ENCODE measurements around the gene ABCD3.
A peak's percentile ranks its signal among the peaks of the same experiment; 100 is the strongest.
"Not testable (repeated sequence)": the region's sequence is repeated elsewhere in the genome, so short reads cannot be mapped to it uniquely, and the experiment has no call there.

Gene ABCD3

DNA sequence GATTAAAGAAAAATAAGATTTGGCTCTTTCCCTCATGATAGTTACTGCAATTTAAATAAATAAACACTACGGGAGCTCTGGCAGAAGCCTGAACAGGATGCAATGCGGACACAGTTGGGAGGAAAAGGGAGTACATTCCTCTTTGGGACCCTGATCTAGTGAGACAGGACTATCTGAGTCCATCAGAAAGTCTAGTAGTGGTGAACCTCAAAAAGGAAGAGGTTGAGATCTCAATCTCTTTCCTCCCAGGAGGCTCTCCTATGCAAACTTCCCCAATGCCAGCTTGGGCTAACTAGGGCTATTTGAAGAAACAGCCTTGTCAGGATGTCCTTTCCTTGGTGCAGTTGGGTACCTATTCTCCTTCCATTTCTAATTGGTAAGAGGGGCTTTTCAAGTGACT lies 4.9 kb upstream of the ABCD3 start:
- DNase-seq, result no peak

DNA sequence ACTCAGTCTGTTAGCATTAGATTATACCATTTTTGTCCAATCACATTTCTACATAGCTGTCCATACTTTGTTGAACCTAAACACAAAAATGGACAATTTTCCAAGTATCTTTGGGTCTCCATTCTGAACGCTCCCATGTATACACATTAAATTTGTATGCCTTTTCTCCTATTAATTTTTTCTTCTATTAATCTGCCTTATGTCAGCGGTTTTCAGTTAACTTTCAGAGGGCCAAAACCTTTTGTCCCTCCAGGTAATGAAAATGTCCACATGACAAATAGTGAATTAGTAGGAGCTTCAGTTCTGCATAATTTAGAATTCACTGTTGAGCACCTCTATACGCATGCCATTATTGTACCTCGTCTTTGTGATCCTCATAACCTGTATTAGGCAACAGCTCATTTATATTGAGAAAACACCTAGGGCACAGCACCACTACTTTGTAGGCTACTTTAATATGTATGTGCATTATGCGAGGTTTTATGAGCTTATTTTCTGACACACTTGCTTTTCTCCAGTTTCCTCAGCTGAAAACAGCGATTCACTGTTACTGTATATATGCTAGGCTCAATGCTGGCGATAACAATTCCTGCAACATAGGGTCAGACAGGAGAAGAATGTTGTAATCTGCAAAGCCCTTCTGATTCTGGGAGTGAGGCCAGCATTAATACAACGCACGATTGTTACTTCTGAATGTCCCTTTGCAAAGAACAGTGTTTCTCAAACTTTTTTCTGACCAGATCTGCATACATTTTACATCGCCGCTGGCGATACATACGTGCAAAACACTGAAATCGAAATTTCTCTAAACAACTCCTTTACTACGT lies 1.1 kb upstream of the ABCD3 start:
- DNase-seq, result peak in 45 of 58 donors; percentile 1 to 89 (median 37)

- DNase-seq, result no peak
Measured at GRCh38 chr1:94417728-94417977, 536 bp upstream of the ABCD3 start.

GRCh38 chr1:94418664-94419655 lies 771 bp downstream of the ABCD3 start:
- DNase-seq, result peak in 43 of 58 donors; percentile 5 to 71 (median 44)

DNA sequence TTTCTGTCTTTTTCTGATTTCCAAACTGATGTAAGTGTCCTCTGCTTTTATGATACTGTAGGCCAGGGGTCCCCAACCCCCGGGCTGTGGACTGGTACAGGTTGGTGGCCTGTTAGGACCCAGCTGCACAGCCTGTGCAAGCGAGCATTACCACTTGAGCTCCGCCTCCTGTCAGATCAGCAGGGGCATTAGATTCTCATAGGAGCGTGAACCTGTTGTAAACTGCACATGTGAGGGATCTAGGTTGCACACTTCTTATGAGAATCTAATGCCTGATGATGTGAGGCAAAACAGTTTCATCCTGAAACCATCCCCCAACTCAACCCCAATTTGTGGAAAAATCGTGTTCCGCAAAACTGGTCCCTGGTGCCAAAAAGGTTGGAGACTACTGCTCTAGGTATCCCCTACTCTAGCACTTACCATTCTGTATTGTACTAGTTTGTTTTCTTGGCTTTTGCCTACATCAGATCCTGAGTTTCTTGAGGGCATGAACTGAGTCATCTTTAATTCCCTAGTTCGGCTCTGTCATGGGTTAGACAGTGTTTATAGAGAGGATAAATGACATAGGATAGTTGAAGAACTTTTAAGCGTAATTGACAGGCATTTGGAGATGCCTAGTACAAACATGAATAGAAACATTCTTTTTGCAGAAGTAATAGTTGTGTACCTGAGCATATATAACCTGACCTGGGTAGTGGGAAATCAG lies 4.1 kb downstream of the ABCD3 start:
- no peak for DNase-seq

DNA sequence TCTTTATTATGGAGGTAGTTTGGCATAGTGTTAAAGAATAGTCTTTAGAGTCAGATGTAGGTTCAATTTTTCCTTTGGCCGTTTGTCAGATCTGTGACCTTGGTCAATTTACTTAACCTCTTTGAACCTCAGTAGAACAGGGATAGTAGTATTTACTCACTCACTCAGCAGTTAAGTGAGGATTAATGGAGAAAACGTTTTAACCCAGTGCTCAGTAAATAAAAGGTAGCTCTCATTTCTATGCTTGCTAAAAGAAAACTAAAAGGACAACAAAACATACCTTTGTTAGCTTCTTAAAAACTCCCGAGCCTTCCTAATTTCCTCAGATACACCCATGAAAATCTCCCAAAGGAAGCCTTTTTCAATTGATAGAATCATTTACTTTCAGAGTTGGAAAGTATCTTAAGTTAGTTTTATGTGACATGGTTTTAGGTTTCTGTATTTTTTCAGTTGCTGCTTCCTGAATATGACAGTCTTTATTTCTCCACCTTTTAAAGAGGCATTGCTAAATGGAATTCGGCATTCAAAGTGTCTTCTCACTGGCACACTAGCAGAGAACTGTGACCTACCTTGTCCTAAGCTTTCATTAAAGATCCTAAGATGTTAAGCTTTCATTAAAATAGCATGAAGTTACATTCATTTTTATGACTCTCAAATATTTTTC lies 7.8 kb downstream of the ABCD3 start:
- DNase-seq, result no peak

GRCh38 chr1:94426485-94426870 lies 8.3 kb downstream of the ABCD3 start:
- DNase-seq, result not testable (repeated sequence)

- no peak for DNase-seq
Measured at GRCh38 chr1:94428441-94428840, 10.3 kb downstream of the ABCD3 start.

DNA sequence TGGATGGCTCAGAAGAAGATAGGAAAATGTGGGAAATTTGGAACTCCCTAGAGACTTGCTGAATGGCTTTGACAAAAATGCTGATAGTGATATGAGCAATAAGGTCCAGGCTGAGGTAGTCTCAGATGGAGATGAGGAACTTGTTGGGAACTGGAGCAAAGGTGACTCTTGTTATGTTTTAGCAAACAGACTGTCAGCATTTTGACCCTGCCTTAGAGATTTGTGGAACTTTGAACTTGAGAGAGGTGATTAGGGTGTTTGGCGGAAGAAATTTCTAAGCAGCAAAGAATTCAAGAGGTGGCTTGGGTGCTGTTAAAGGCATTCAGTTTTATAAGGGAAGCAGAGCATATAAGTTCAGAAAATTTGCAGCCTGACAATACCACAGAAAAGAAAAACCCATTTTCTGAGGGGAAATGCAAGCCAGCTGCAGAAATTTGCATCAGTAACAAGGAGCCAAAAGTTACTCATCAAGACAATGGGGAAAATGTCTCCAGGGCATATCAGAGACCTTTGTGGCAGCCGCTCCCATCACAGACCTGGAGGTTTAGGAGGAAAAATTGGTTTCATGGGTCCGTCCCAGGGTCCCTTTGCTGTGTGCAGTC lies 10.8 kb downstream of the ABCD3 start:
- not testable (repeated sequence) for DNase-seq

DNA sequence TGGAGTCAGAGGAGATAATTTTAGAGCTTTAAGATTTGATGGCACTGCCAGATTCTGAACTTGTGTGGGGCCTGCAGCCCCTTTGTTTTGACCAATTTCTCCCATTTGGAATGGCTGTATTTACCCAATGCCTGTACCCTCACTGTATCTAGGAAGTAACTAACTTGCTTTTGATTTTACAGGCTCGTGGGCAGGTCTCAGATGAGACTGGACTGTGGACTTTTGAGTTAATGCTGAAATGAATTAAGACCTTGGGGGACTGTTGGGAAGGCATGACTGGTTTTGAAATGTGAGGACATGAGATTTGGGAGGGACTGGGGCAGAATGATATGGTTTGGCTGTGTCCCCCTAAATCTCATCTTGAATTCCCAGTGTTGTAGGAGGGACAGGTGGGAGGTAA lies 11.9 kb downstream of the ABCD3 start:
- DNase-seq, result not testable (repeated sequence)

DNA sequence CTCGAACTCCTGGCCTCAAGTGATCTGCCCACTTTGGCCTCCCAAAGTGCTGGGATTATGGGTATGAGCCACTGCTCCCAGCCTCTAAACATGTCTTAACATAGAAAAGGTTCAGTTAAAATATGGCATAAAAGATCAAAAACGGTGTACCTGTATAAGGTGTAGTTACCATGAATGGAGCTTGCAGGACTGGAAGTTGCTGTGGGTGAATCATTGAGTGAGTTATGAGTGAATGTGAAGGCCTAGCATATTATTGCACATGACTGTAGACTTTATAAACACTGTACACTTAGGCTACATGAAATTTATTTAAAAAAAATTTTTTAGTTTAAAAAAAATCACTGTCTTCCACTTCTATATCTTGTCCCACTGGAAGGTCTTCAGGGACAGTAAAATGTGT lies 15.7 kb downstream of the ABCD3 start:
- no peak for DNase-seq

- DNase-seq, result no peak
Measured at GRCh38 chr1:94434365-94435045, 16.3 kb downstream of the ABCD3 start.

GRCh38 chr1:94438692-94439276 lies 20.6 kb downstream of the ABCD3 start:
- DNase-seq, result no peak

- no peak for DNase-seq
Measured at GRCh38 chr1:94440088-94440487, 21.9 kb downstream of the ABCD3 start.

GRCh38 chr1:94443067-94443466 lies 24.9 kb downstream of the ABCD3 start:
- DNase-seq, result not testable (repeated sequence)

DNA sequence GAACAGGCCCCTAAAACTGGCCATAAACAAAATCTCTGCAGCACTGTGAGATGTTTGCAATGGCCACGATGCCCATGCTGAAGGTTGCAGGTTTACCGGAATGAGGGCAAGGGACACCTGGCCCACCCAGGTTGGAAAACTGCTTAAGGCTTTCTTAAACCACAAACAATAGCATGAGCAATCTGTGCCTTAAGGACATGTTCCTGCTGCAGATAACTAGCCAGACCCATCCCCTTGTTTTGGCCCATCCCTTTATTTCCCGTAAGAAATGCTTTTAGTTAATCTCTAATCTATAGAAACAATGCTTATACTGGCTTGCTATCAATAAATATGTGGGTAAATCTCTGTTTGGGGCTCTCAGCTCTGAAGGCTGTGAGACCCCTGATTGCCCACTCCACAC lies 26.6 kb downstream of the ABCD3 start:
- not testable (repeated sequence) for DNase-seq

DNA sequence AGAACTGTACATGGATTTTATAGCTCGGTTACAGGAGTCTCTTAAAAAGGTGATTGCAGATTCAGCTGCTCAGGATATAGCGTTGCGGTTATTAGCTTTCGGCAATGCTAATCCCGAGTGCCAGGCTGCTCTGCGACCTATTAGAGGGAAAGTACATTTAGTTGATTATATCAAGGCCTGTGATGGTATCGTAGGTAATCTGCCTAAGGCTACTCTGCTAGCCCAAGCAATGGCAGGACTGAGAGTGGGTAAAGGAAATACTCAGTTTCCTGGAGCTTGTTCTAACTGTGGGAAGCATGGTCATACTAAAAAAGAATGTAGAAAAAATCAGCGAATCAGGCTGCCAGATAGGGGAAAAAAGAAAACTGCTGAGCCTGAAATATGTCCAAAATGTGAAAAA lies 27.5 kb downstream of the ABCD3 start:
- not testable (repeated sequence) for DNase-seq

GRCh38 chr1:94446177-94446576 lies 28.0 kb downstream of the ABCD3 start:
- not testable (repeated sequence) for DNase-seq

GRCh38 chr1:94448741-94449140 lies 30.6 kb downstream of the ABCD3 start:
- DNase-seq, result not testable (repeated sequence)

DNA sequence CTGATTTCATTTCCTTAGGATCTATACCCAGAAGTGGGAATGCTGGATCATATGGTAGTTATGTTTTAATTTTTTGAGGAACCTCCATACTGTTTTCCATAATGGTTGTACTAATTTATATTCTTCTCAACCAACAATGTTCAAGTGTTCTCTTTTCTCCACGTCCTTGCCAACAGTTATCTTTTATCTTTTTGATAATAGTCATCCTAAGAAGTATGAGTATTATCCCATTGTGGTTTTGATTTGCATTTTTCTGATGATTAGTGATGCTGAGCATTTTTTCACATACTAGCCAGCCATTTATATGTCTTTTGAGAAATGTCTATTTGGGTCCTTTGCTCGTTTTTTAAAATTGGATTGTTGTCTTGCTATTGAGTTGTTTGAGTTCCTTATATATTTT lies 38.5 kb downstream of the ABCD3 start:
- DNase-seq, result no peak
